MCF 10A (cell line): ENCODE results near the gene MAMDC4. TPM values are rescaled to one million over a fixed set of nuclear protein-coding genes. Genes with fewer than 3 reads are reported as not detected.

Experiments used
- BruUV-seq: library from RNA; stranded (reverse); fragments of 400-500 nt; replicated peaks from 2 replicates; lab custom pipeline; 2021; lab: Mats Ljungman, UMichigan
- CTCF ChIA-PET: fragments of 300-600 bp; sonication (Branson Sonifier 250); formaldehyde crosslinking; extraction: SDS; loops from one replicate; lab custom pipeline; 2021; ENCODE audit warnings: antibody characterized with exemption, inconsistent platforms; lab: Yijun Ruan, JAX
- POLR2A ChIA-PET: fragments of 300-600, 350-650 bp; sonication (Branson Sonifier 250); formaldehyde crosslinking; extraction: SDS; loops from one replicate; lab custom pipeline; 2020; ENCODE audit warnings: antibody characterized with exemption, inconsistent platforms; lab: Yijun Ruan, JAX
- DNase-seq: peaks from one replicate; pipeline ENCODE4 v3.0.0-alpha.2; 2018; ENCODE audit not compliant: unreplicated experiment
- H3K27ac Mint-ChIP-seq: one replicate; pipeline ENCODE4 v1.8.0; 2022; ENCODE audit warnings: mild to moderate bottlenecking, low read depth, mixed read lengths; ENCODE audit not compliant: unreplicated experiment
- H3K27me3 Mint-ChIP-seq: one replicate; pipeline ENCODE4 v1.8.0; 2022; ENCODE audit warnings: mixed read lengths; ENCODE audit not compliant: insufficient read depth, unreplicated experiment
- H3K36me3 Mint-ChIP-seq: one replicate; pipeline ENCODE4 v1.8.0; 2022; ENCODE audit warnings: mild to moderate bottlenecking, moderate library complexity, mixed read lengths; ENCODE audit not compliant: insufficient read depth, unreplicated experiment
- H3K4me1 Mint-ChIP-seq: one replicate; pipeline ENCODE4 v1.8.0; 2022; ENCODE audit warnings: mixed read lengths; ENCODE audit not compliant: insufficient read depth, unreplicated experiment
- H3K4me3 Mint-ChIP-seq: one replicate; pipeline ENCODE4 v1.8.0; 2022; ENCODE audit warnings: mild to moderate bottlenecking, moderate library complexity, mixed read lengths; ENCODE audit not compliant: unreplicated experiment
- H3K9me3 Mint-ChIP-seq: one replicate; pipeline ENCODE4 v1.8.0; 2022; ENCODE audit warnings: mixed read lengths; ENCODE audit not compliant: unreplicated experiment
- intact Hi-C: fragments of 100-400 bp; cut with micrococcal nuclease; formaldehyde crosslinking; loops from 2 replicates; pipeline ENCODE4 v1.14.1; 2022
- total RNA-seq: library from RNA; stranded (reverse); gene quantifications from 2 replicates; pipeline ENCODE4 v1.2.3, GENCODE V29; 2022
- TF ChIP-seq, protein P1 (sequence below): fragments of 200-600 bp; IDR thresholded peaks from one replicate; pipeline ENCODE4 v1.8.0; 2022; ENCODE audit warnings: antibody characterized with exemption, mild to moderate bottlenecking; ENCODE audit not compliant: unreplicated experiment

The MAMDC4 gene
- total RNA-seq, 1 experiment from 2014 or later: 14.1 TPM

GRCh38 chr9:136857166-136857565, 5.0 kb downstream of the MAMDC4 start:
- no peaks in the 10 kb centered on the region for H3K27me3 Mint-ChIP-seq
- TF ChIP-seq, protein P1, sequence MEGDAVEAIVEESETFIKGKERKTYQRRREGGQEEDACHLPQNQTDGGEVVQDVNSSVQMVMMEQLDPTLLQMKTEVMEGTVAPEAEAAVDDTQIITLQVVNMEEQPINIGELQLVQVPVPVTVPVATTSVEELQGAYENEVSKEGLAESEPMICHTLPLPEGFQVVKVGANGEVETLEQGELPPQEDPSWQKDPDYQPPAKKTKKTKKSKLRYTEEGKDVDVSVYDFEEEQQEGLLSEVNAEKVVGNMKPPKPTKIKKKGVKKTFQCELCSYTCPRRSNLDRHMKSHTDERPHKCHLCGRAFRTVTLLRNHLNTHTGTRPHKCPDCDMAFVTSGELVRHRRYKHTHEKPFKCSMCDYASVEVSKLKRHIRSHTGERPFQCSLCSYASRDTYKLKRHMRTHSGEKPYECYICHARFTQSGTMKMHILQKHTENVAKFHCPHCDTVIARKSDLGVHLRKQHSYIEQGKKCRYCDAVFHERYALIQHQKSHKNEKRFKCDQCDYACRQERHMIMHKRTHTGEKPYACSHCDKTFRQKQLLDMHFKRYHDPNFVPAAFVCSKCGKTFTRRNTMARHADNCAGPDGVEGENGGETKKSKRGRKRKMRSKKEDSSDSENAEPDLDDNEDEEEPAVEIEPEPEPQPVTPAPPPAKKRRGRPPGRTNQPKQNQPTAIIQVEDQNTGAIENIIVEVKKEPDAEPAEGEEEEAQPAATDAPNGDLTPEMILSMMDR: no peak
- no peaks in the 10 kb centered on the region for H3K4me1 Mint-ChIP-seq
- peaks cover under 1% of the 10 kb centered on the region for H3K36me3 Mint-ChIP-seq
- no peaks in the 10 kb centered on the region for H3K9me3 Mint-ChIP-seq
- ChIA-PET CTCF (interaction anchor here (1.4 kb wide), 1 partner anchor 13 kb away, joined by 4 read pairs; no protein-coding TSS in a partner anchor), POLR2A (no interaction called here)
- intact Hi-C loops: no loop called here
- BruUV-seq: no TSS peak
- no peak overlapping the region for H3K4me3 Mint-ChIP-seq
- no peak overlapping the region for H3K27ac Mint-ChIP-seq
- no peak for DNase-seq

GRCh38 chr9:136857581-136858412, 5.7 kb downstream of the MAMDC4 start:
- CTCF ChIA-PET: interaction anchor here (0.6 kb wide), 1 partner anchor 123 kb away, joined by 3 read pairs; no protein-coding TSS in a partner anchor
- TF ChIP-seq, protein P1: no peak
- Mint-ChIP-seq H3K4me3 (no peak overlapping the region), H3K36me3 (peaks cover 7% of the 10 kb centered on the region), H3K27me3 (no peaks in the 10 kb centered on the region), H3K27ac (no peak overlapping the region), H3K9me3 (no peaks in the 10 kb centered on the region), H3K4me1 (no peaks in the 10 kb centered on the region)
- intact Hi-C loops: no loop called here
- no peak for DNase-seq
- no TSS peak for BruUV-seq
- POLR2A ChIA-PET: no interaction called here

GRCh38 chr9:136858452-136858843, 6.3 kb downstream of the MAMDC4 start:
- DNase-seq: no peak
- Mint-ChIP-seq H3K27me3 (no peaks in the 10 kb centered on the region), H3K9me3 (no peaks in the 10 kb centered on the region), H3K4me1 (no peaks in the 10 kb centered on the region), H3K4me3 (no peak overlapping the region), H3K36me3 (peaks cover 14% of the 10 kb centered on the region), H3K27ac (no peak overlapping the region)
- BruUV-seq: no TSS peak
- CTCF ChIA-PET: interaction anchor here (0.6 kb wide), 1 partner anchor 122 kb away, joined by 3 read pairs; no protein-coding TSS in a partner anchor
- intact Hi-C loops: no loop called here
- POLR2A ChIA-PET: no interaction called here
- TF ChIP-seq, protein P1: no peak
